GM23338 (cell line): ENCODE measurements around the gene CHN1. TPM values are rescaled to one million over a fixed set of nuclear protein-coding genes. Genes with fewer than 3 reads are reported as not detected.

Source experiments
- ATAC-seq: fragments of 200-7000 bp; cut with Tn5 transposase; 3 replicates; pipeline ENCODE4 v1.9.1; 2020
- DNase-seq: peaks from one replicate; pipeline ENCODE4 v3.0.0-alpha.2; 2015; ENCODE audit warnings: low spot score
- H2AFZ ChIP-seq: fragments of 200-600 bp; sonication (generic); 2 replicates; pipeline ENCODE4 v1.8.0; 2016; ENCODE audit warnings: antibody characterized with exemption, mild to moderate bottlenecking, moderate library complexity
- H3F3A ChIP-seq: fragments of 200-600 bp; sonication (generic); replicated peaks from 2 replicates; pipeline ENCODE4 v1.8.0; 2017; ENCODE audit warnings: antibody characterized with exemption, mixed run types, low read depth
- H3K27ac ChIP-seq: fragments of 200-600 bp; sonication (generic); 2 replicates; pipeline ENCODE4 v1.6.1; 2016; ENCODE audit warnings: low read depth
- H3K27me3 ChIP-seq: fragments of 200-600 bp; sonication (generic); 2 replicates; pipeline ENCODE4 v1.8.0; 2016; ENCODE audit warnings: mild to moderate bottlenecking, mixed run types, moderate library complexity; ENCODE audit not compliant: insufficient read depth
- H3K36me3 ChIP-seq: fragments of 200-600 bp; sonication (generic); 2 replicates; pipeline ENCODE4 v1.8.0; 2016; ENCODE audit warnings: mild to moderate bottlenecking; ENCODE audit not compliant: insufficient read depth
- H3K4me1 ChIP-seq: fragments of 200-600 bp; sonication (generic); 2 replicates; pipeline ENCODE4 v1.8.0; 2016; ENCODE audit warnings: mild to moderate bottlenecking, moderate library complexity; ENCODE audit not compliant: insufficient read depth
- H3K4me2 ChIP-seq: fragments of 200-600 bp; sonication (generic); 2 replicates; pipeline ENCODE4 v1.7.1; 2017; ENCODE audit warnings: mixed run types
- H3K4me3 ChIP-seq: fragments of 200-600 bp; sonication (generic); 2 replicates; pipeline ENCODE4 v1.6.1; 2016; ENCODE audit warnings: mixed run types
- H3K79me2 ChIP-seq: fragments of 200-600 bp; sonication (generic); replicated peaks from 2 replicates; pipeline ENCODE4 v1.8.0; 2017; ENCODE audit warnings: mild to moderate bottlenecking; ENCODE audit not compliant: insufficient read depth
- H3K9me2 ChIP-seq: fragments of 200-600 bp; sonication (generic); 2 replicates; pipeline ENCODE4 v1.8.0; 2017; ENCODE audit not compliant: insufficient read depth
- H4K20me1 ChIP-seq: fragments of 200-600 bp; sonication (generic); replicated peaks from 2 replicates; pipeline ENCODE4 v1.8.0; 2017; ENCODE audit warnings: mild to moderate bottlenecking; ENCODE audit not compliant: insufficient read depth
- H3K27ac Mint-ChIP-seq: 2 replicates; pipeline ENCODE4 v1.8.0; 2020; ENCODE audit warnings: inconsistent platforms, mild to moderate bottlenecking, moderate library complexity, mixed read lengths
- H3K27me3 Mint-ChIP-seq: 3 replicates; pipeline ENCODE4 v1.8.0; 2022; ENCODE audit warnings: low read depth, mild to moderate bottlenecking, moderate library complexity, mixed read lengths, inconsistent platforms; ENCODE audit not compliant: insufficient read depth, poor library complexity
- H3K36me3 Mint-ChIP-seq: 3 replicates; pipeline ENCODE4 v1.8.0; 2021; ENCODE audit warnings: low read depth, mild to moderate bottlenecking, inconsistent platforms, moderate library complexity, mixed read lengths
- H3K4me1 Mint-ChIP-seq: 3 replicates; pipeline ENCODE4 v1.8.0; 2020; ENCODE audit warnings: mild to moderate bottlenecking, inconsistent platforms, mixed read lengths
- H3K4me3 Mint-ChIP-seq: 3 replicates; pipeline ENCODE4 v1.8.0; 2021; ENCODE audit warnings: moderate library complexity, mild to moderate bottlenecking, inconsistent platforms, mixed read lengths
- H3K9me3 Mint-ChIP-seq: 3 replicates; pipeline ENCODE4 v1.8.0; 2020; ENCODE audit warnings: moderate library complexity, mild to moderate bottlenecking, inconsistent platforms, mixed read lengths
- CREB1 ChIP-seq: fragments of 250-450 bp; sonication (Bioruptor Pico); IDR thresholded peaks from 2 replicates; pipeline ENCODE4 v1.5.0; 2020; ENCODE audit warnings: low read depth, mild to moderate bottlenecking, moderate library complexity
- CTCF ChIP-seq, 2 experiments: fragments of 200-600 bp in 1 of 2; sonication (generic) in 1 of 2; conservative IDR thresholded peaks; 2 replicates each; pipeline versions ENCODE4 v1.5.1 to v1.6.1; 2016 to 2017; ENCODE audit warnings: antibody characterized with exemption in 2 of 2, low read depth in 2 of 2, mild to moderate bottlenecking in 2 of 2, moderate library complexity in 1 of 2
- EZH2 ChIP-seq: fragments of 200-600 bp; sonication (generic); IDR thresholded peaks from one replicate; pipeline ENCODE4 v1.8.0; 2017; ENCODE audit warnings: antibody characterized with exemption, mild to moderate bottlenecking, low read depth; ENCODE audit not compliant: unreplicated experiment
- EZH2phosphoT487 ChIP-seq: fragments of 200-600 bp; sonication (generic); IDR thresholded peaks from one replicate; pipeline ENCODE4 v1.8.1; 2018; ENCODE audit warnings: antibody characterized with exemption; ENCODE audit not compliant: unreplicated experiment
- JUNB ChIP-seq: IDR thresholded peaks from one replicate; pipeline ENCODE4 v1.6.1; 2016; ENCODE audit warnings: antibody characterized with exemption; ENCODE audit not compliant: unreplicated experiment
- NANOG ChIP-seq: IDR thresholded peaks from 2 replicates; pipeline ENCODE4 v1.6.1; 2016; ENCODE audit warnings: antibody characterized with exemption, borderline replicate concordance
- POLR2AphosphoS5 ChIP-seq: IDR thresholded peaks from 2 replicates; pipeline ENCODE4 v1.6.1; 2016; ENCODE audit warnings: antibody characterized with exemption, low read depth
- REST ChIP-seq: IDR thresholded peaks from one replicate; pipeline ENCODE4 v1.6.1; 2018; ENCODE audit warnings: antibody characterized with exemption; ENCODE audit not compliant: unreplicated experiment
- STAT1 ChIP-seq: IDR thresholded peaks from one replicate; pipeline ENCODE4 v1.6.1; 2016; ENCODE audit warnings: antibody characterized with exemption; ENCODE audit not compliant: unreplicated experiment
- ZNF114 ChIP-seq: fragments of 250-450 bp; sonication (Bioruptor Pico); IDR thresholded peaks from 2 replicates; pipeline ENCODE4 v1.5.0; 2020; ENCODE audit warnings: mild to moderate bottlenecking, moderate library complexity
- ZNF331 ChIP-seq: fragments of 250-450 bp; sonication (Bioruptor Pico); IDR thresholded peaks from 2 replicates; pipeline ENCODE4 v1.5.0; 2020; ENCODE audit warnings: low read depth, mild to moderate bottlenecking, moderate library complexity
- ZNF462 ChIP-seq: fragments of 250-450 bp; sonication (Bioruptor Pico); IDR thresholded peaks from 2 replicates; pipeline ENCODE4 v1.5.0; 2020; ENCODE audit warnings: mild to moderate bottlenecking, moderate library complexity
- polyA plus RNA-seq: library from polyadenylated mRNA; unstranded; fragments of >200 nt; fragmentation: Nextera tagmentation; extraction: Ambion mirVana; gene quantifications from 2 replicates; pipeline ENCODE4 v1.2.1, GENCODE V29; 2016
- total RNA-seq: library from RNA; depleted of rRNA; stranded (reverse); fragments of >200 nt; shearing (Covaris generic); gene quantifications from 2 replicates; pipeline ENCODE4 v1.2.3, GENCODE V29; 2014

CHN1 gene
- total and polyA plus RNA-seq, 2 experiments from 2014 or later: 28.1 to 36.5 TPM

- TF ChIP-seq CTCF (conservative IDR thresholded peaks at IDR 0.05; ENCODE audit: low read depth in 2 of 2): no peak
Measured at GRCh38 chr2:174807931-174808330, 197.2 kb downstream of the CHN1 start (continued).

- Mint-ChIP-seq H3K9me3 (no peaks in the 10 kb centered on the region), H3K4me1 (peaks cover 12% of the 10 kb centered on the region; the same call in 2 of the 3 replicates), H3K36me3 (peaks cover 19% of the 10 kb centered on the region; the same call in 2 of the 3 replicates), H3K27me3 (no peaks in the 10 kb centered on the region), H3K27ac (no peak overlapping the region), H3K4me3 (no peak overlapping the region)
- Histone ChIP-seq H3K27me3 (no peaks in the 10 kb centered on the region), H3K4me1 (peaks cover 7% of the 10 kb centered on the region), H3K36me3 (peaks cover 8% of the 10 kb centered on the region), H3K79me2 (no peaks in the 10 kb centered on the region), H3K27ac (no peak overlapping the region), H3K4me2 (no peak overlapping the region), H4K20me1 (no peaks in the 10 kb centered on the region), H3K4me3 (no peak overlapping the region), H3F3A (no peaks in the 10 kb centered on the region), H3K9me2 (no peaks in the 10 kb centered on the region), H2AFZ (no peak overlapping the region)
- ATAC-seq (no peak), DNase-seq (no peak)
- TF ChIP-seq REST (no peak), POLR2AphosphoS5 (no peak), ZNF114 (CRISPR knock-in tag) (no peak), ZNF462 (no peak), STAT1 (no peak), EZH2phosphoT487 (no peak), JUNB (no peak), CTCF (conservative IDR thresholded peaks at IDR 0.05; ENCODE audit: low read depth in 2 of 2) (no peak), CREB1 (CRISPR knock-in tag) (no peak), ZNF331 (CRISPR knock-in tag) (no peak), NANOG (no peak), EZH2 (no peak)
Measured at GRCh38 chr2:174805803-174806202, 199.4 kb downstream of the CHN1 start.
